NCI-H2196 treated with DMSO at 0.1 percent for 48 hours (cell line): Measurements from ENCODE around the gene FUOM.

ENCODE experiments used
- DNase-seq: peaks from one replicate; lab custom pipeline; 2025; ENCODE audit not compliant: unreplicated experiment; lab: John Stamatoyannopoulos, UW

The FUOM gene

DNA sequence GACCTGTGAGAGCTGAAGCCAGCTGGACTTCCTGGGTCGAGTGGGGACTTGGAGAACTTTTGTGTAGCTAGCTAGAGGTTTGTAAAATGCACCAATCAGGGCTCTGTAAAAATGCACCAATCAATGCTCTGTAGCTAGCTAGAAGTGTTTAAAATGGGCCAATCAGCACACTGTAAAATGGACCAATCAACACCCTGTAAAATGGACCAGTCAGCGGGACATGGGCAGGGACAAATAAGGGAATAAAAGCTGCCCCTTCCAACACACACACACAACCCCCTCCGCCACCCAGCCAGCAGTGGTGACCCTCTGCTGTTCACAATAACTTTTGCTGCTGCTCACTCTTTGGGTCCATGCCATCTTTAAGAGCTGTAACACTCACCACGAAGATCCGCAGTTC lies 42.0 kb downstream of the FUOM start:
- no peak for DNase-seq

- no peak for DNase-seq
These were observed 42.9 kb downstream of the FUOM start for GRCh38 chr10:133314911-133315310.

DNA sequence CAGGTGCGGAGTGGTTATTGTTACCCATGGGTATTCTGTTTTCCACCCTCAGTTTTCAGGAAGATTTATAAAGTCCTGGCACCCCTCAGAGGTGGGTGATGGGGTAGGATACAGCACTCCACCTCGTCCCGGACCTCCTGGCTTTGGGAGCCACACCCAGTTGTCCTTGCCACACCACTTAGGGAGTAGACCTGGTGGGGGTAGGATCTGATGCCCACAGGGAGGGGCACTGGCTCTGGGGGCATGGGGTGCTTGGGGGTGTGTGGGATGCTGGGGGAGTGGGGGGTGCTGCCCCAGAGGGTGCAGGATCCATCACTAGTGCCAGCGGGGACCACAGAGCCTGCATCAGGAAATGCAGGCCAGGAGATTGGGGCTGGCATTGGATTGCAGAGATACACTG lies 44.6 kb downstream of the FUOM start:
- no peak for DNase-seq

GRCh38 chr10:133312769-133313145 lies 45.1 kb downstream of the FUOM start:
- DNase-seq, result no peak

DNA sequence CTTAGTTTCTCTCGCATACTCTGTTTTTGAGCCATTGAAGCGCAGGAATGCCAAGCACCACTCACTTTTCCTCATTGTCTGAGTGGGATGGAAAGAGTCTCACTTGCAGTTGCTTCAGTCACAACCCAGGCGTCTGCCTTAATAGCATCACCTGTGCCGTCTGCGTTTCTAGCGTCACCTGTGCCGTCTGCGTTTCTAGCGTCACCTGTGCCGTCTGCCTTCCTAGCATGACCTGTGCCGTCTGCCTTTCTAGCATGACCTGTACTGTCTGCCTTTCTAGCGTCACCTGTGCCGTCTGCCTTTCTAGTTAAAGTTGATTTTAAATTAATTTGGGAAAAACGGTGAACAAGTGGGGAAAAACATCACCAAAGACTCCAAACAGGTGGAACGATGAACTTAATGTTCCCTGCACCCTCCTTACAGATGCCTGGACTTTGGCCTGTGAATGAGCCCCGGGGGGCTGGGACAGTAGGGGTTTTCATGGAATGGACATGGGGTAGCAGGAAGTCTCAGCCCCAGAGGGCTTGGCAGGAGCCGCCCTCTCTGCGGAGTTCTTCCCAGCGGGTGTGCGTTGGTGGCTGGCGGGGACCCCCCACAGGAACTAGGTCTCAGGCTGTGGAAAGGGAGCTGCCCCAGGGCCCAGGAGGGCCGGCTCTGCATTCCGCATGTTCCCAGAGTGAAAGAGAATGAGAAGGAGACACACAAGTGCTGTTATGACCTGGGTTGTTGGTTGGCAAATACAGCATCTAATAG lies 45.6 kb downstream of the FUOM start:
- DNase-seq, result no peak

- DNase-seq, result no peak
These were observed 46.2 kb downstream of the FUOM start for GRCh38 chr10:133311570-133311969.

- DNase-seq, result no peak
These were observed 47.0 kb downstream of the FUOM start for GRCh38 chr10:133310789-133311188.

DNA sequence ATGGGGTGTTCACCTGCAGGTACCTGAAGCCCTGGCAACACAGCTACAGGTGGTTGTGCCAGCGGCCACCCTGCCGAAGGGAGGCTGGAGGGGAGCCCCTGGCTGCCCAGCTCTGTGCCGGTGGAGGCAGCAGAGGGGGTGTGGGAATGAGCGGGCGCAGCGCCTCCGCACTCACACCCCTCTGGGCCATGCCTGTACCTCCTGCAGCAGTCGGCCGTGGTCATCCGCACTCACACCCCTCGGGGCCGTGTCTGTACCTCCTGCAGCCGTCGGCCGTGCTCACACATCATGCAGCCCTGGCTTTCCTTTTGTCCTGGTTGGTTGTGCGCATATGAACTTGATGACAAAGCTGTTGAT lies 47.4 kb downstream of the FUOM start:
- no peak for DNase-seq

DNA sequence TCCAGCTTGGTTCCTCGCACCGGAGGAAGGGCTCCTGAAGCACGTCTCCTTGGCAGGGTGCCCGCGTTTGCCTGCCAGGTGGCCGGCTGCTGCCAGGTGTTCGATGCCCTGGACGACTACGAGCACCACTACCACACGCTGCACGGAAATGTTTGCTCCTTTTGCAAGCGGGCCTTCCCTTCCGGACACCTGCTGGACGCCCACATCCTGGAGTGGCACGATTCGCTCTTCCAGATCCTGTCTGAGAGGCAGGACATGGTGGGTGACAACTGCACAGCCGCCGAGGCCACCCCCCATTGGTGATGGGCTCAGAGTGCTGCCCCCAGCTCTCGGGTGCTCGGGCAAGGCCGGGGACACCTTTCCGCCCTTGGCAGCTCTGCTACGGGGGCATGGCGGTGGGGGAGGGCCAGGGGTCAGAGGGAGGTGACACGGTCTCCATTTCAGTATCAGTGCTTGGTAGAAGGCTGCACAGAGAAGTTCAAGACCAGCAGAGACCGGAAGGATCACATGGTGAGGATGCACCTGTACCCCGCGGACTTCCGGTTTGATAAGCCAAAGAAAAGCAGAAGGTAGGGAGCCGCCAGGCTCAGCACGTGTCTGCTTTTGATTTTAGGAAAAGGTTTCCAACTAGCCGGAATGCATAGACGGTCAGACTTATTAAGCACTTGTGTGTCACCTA lies 48.0 kb downstream of the FUOM start:
- peak; percentile 49 for DNase-seq

- peak; percentile 59 for DNase-seq
These were observed 48.6 kb downstream of the FUOM start for GRCh38 chr10:133309100-133309719.

- DNase-seq, result peak; percentile 22
These were observed 49.3 kb downstream of the FUOM start, which contains the start of the genes TUBGCP2 and ZNF511 for GRCh38 chr10:133308421-133309099. TUBGCP2 (minus strand) TSS chr10:133308872; CDS start chr10:133302941, 5,931 bp downstream. ZNF511 (plus strand) TSS chr10:133308914; CDS start chr10:133308944, 30 bp downstream.

GRCh38 chr10:133307776-133308420 lies 49.9 kb downstream of the FUOM start:
- DNase-seq, result no peak

DNA sequence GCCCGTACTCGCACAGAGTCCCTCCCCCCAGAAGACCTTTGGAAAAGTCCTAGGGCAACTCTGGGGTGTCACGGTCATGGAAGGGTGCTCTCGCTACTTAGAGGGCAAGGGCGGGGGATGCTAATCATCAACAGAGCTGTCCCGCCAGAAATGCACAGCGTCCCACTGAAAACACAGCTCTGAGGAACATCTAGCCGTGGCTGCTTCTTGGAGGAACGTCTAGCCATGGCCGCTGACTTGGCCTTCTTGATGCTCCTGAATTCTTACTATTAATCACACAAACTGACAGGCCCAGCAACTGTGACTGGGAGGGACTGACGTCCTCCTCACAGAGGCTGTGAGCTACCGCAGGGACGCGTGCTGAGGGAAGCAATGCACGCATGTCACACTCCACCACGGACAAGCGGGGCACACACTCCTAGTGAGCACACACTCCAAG lies 50.9 kb downstream of the FUOM start:
- DNase-seq, result no peak

DNA sequence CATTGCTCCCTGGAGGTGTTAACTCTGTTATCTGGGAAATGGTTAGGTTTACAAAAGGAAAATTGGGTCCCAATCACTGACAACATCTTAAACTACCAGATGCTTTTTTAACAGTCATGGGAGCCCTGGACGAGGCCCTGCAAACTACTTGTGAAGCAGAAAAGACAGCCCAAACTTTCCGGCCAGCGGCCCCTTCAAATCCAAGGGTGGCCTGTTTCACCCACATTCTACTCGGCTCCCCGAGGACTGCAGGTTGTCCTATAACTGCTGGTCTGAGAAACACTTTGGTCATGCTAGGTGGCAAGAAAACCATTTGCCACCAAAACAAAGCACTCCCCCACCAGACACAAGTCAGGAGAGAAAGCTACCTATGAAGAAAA lies 51.7 kb downstream of the FUOM start:
- no peak for DNase-seq
